ENCODE data around the gene TAPBP. TPM values are rescaled to one million over a fixed set of nuclear protein-coding genes. Genes with fewer than 3 reads are reported as not detected.
A peak's percentile ranks its signal among the peaks of the same experiment; 100 is the strongest.

TAPBP gene
- total and polyA plus RNA-seq, 9 of the 15 experiments (the other 6 are each of a cell fraction or from before 2014, with no cell fraction given) = 5.6 to 74.0 (median 22.3) TPM

GRCh38 chr6:33288921-33289783 lies 24.7 kb downstream of the TAPBP start, which contains the start of the genes PFDN6 and WDR46 (continued):
- TF ChIP-seq, protein P1, sequence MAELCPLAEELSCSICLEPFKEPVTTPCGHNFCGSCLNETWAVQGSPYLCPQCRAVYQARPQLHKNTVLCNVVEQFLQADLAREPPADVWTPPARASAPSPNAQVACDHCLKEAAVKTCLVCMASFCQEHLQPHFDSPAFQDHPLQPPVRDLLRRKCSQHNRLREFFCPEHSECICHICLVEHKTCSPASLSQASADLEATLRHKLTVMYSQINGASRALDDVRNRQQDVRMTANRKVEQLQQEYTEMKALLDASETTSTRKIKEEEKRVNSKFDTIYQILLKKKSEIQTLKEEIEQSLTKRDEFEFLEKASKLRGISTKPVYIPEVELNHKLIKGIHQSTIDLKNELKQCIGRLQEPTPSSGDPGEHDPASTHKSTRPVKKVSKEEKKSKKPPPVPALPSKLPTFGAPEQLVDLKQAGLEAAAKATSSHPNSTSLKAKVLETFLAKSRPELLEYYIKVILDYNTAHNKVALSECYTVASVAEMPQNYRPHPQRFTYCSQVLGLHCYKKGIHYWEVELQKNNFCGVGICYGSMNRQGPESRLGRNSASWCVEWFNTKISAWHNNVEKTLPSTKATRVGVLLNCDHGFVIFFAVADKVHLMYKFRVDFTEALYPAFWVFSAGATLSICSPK (IDR thresholded peaks at IDR 0.05; ENCODE audit: borderline replicate concordance) = no peak
- no peak; a peak in 1 of 4 replicates for TF ChIP-seq ZNF318 (IDR thresholded peaks at IDR 0.05; ENCODE audit: borderline replicate concordance in 1 of 2, low read depth in 1 of 2)
- peak; percentile 97 for TF ChIP-seq MXI1 (IDR thresholded peaks at IDR 0.05; ENCODE audit: low read depth, low read length)
- TF ChIP-seq E2F6 (IDR thresholded peaks at IDR 0.05; ENCODE audit: borderline replicate concordance in 1 of 2, extremely low read depth in 1 of 2, insufficient read depth in 1 of 2, insufficient read length in 1 of 2, low read depth in 1 of 2, low read length in 1 of 2, poor library complexity in 1 of 2, severe bottlenecking in 1 of 2) = peak in 1 of 2 experiments; percentile 13
- TF ChIP-seq MBD2 (IDR thresholded peaks at IDR 0.05; ENCODE audit: borderline replicate concordance, low read depth) = peak; percentile 94
- peak; percentile 68; the same call in 1 of the 2 replicates for TF ChIP-seq CREM (IDR thresholded peaks at IDR 0.05; ENCODE audit: low read depth)
- no peak for TF ChIP-seq RBM15 (IDR thresholded peaks at IDR 0.05; ENCODE audit: insufficient read depth, low read length)
- peak; percentile 59 for TF ChIP-seq POU5F1 (IDR thresholded peaks at IDR 0.05; ENCODE audit: borderline replicate concordance, low read depth, low read length, partially characterized antibody)
- no peak for TF ChIP-seq ZNF431 (CRISPR knock-in tag; IDR thresholded peaks at IDR 0.05)
- no peak for TF ChIP-seq ZNF75A (CRISPR knock-in tag; IDR thresholded peaks at IDR 0.05)
- no peak for TF ChIP-seq LEF1 (IDR thresholded peaks at IDR 0.05)
- no peak for TF ChIP-seq ZFP1 (CRISPR knock-in tag; IDR thresholded peaks at IDR 0.05)
- TF ChIP-seq RBFOX2 (IDR thresholded peaks at IDR 0.05; ENCODE audit: low read depth, low read length) = peak; percentile 50
- no peak for TF ChIP-seq ZBTB17 (CRISPR knock-in tag; IDR thresholded peaks at IDR 0.05)
- TF ChIP-seq RB1 (IDR thresholded peaks at IDR 0.05; ENCODE audit: low read depth) = no peak; the same call in 1 of the 2 replicates
- TF ChIP-seq ZZZ3 (IDR thresholded peaks at IDR 0.05) = peak; percentile 70; the same call in 1 of the 2 replicates

Measured in K562 (cell line).